Heart left ventricle (tissue), 16 donors: ENCODE measurements around the gene IL6ST. TPM values are rescaled to one million over a fixed set of nuclear protein-coding genes. Genes with fewer than 3 reads are reported as not detected.
A peak's percentile ranks its signal among the peaks of the same experiment; 100 is the strongest.
"Not testable (repeated sequence)": the region's sequence is repeated elsewhere in the genome, so short reads cannot be mapped to it uniquely, and the experiment has no call there.

Experiments used
- ATAC-seq, 4 donors: fragments of 200-7000 bp; cut with Tn5 transposase; one replicate each; pipeline ENCODE4 v1.9.1; 2020 to 2022; ENCODE audit warnings: moderate library complexity in 4 of 4, mild to moderate bottlenecking in 3 of 4, moderate number of reproducible peaks in 1 of 4
- DNase-seq, 5 donors: peaks; one replicate each; pipeline ENCODE4 v3.0.0-alpha.2; 2020
- H3K27ac ChIP-seq, 12 donors: fragments of 200-600 bp; sonication (generic) in 4 of 12; one replicate each; pipeline versions ENCODE4 v1.5.0 to v1.8.0; 2016 to 2022; ENCODE audit warnings: mild to moderate bottlenecking in 2 of 12
- H3K27me3 ChIP-seq, 9 donors: fragments of 200-600 bp; sonication (generic) in 2 of 9; one replicate each; pipeline versions ENCODE4 v1.5.1 to v1.8.0; 2016 to 2022; ENCODE audit warnings: mild to moderate bottlenecking in 3 of 9
- H3K36me3 ChIP-seq, 9 donors: fragments of 200-600 bp; sonication (generic) in 2 of 9; one replicate each; pipeline versions ENCODE4 v1.5.0 to v1.8.0; 2018 to 2022; ENCODE audit warnings: mild to moderate bottlenecking in 2 of 9
- H3K4me1 ChIP-seq, 12 donors: fragments of 200-600 bp; sonication (generic) in 4 of 12; one replicate each; pipeline versions ENCODE4 v1.5.0 to v1.8.0; 2016 to 2022; ENCODE audit warnings: mild to moderate bottlenecking in 3 of 12
- H3K4me3 ChIP-seq, 12 donors: fragments of 200-600 bp; sonication (generic) in 4 of 12; one replicate each; pipeline versions ENCODE4 v1.5.0 to v1.8.0; 2017 to 2022; ENCODE audit warnings: mild to moderate bottlenecking in 9 of 12, moderate library complexity in 4 of 12
- H3K9me3 ChIP-seq, 12 donors: fragments of 200-600 bp; sonication (generic) in 4 of 12; one replicate each; pipeline versions ENCODE4 v1.5.0 to v1.8.0; 2016 to 2022; ENCODE audit warnings: mild to moderate bottlenecking in 1 of 12
- CTCF ChIP-seq, 12 donors: fragments of 200-600 bp; sonication (generic) in 4 of 12; IDR thresholded peaks; one replicate each; pipeline versions ENCODE4 v1.5.0 to v1.8.0; 2018 to 2022; ENCODE audit warnings: antibody characterized with exemption in 12 of 12, mild to moderate bottlenecking in 5 of 12
- POLR2A ChIP-seq, 2 donors: fragments of 450-650 bp; IDR thresholded peaks; one replicate each; pipeline ENCODE4 v1.6.1; 2017; ENCODE audit warnings: antibody characterized with exemption in 2 of 2, mild to moderate bottlenecking in 2 of 2, moderate library complexity in 2 of 2
- WGBS, 4 donors: extraction: QIAGEN DNeasy Blood & Tissue Kit in 2 of 4; methylation state at CpG; one replicate each; pipeline versions ENCODE4 v1.1.5 to v1.1.7; 2013 to 2018; 5-methylcytosine and 5-hydroxymethylcytosine counted together
- intact Hi-C, 10 donors: fragments of 100-400 bp; cut with DNase I; formaldehyde crosslinking; loops; one replicate each; pipeline versions ENCODE4 v1.11.1 to v1.14.2; 2022
- polyA plus RNA-seq, 2 donors: library from polyadenylated mRNA; stranded (reverse); fragments of 200-250 nt; gene quantifications; one replicate each; pipeline ENCODE4 v1.2.3, GENCODE V29; 2013
- total RNA-seq, 9 donors: library from RNA; depleted of rRNA in 2 of 9; stranded (reverse); fragments of >200 nt in 2 of 9; fragmentation: NEBNext Ultra II Directional in 3 of 9; extraction: Animal tissue kit (Norgen Biotek cat#: 25700) in 3 of 9; gene quantifications; one replicate each; pipeline versions ENCODE4 v1.1.0 to v1.2.4, GENCODE V29; 2016 to 2023
- donor health status: ischemic (EF 13 %, LVEDD 7.1; RV severe dilation, severe dysfunction).
- donor health status: healthy with polysubstance abuse.
- donor health status: DM: no; HTN: yes; CAD: no.
- donor health status: DM: no; HTN: no; CAD: no.
- donor health status: ischemic (EF 25% LVEDD 6.9; RV normal size, moderate dysfunction).
- donor health status: ischemic (EF 25% LVEDD 5.7; RV mildly dilated, moderate dysfunction).
- donor health status: healthy.
- donor health status: DM: yes; HTN: yes; CAD: no.
- donor health status: ischemic (EF 35%, LVEDD 5.7; RV mildly dilated, moderate dysfunction).
- donor health status: nonischemic (EF 11% LVEDD 7.7; RV severe dilation, severe dysfunction).
- donor health status: DM: yes; HTN: yes; CAD: no.
- donor health status: PGD.
- donor health status: ischemic (EF 29% LVEDD 5.4; RV normal size, mild dysfunction).
- donor health status: nonischemic (EF 23%, LVEDD 6.1; RV moderate dilation, normal function).

IL6ST gene
- total and polyA plus RNA-seq, 11 donors = 24.6 to 239 (median 152) TPM

- intact Hi-C loops = no loop called here
- no peak overlapping the region for H3K4me3 ChIP-seq
- WGBS, 4 donors = 97 to 99% (median 98%) methylated on average over 7 of the region's 7 CpGs
- H3K36me3 ChIP-seq = peaks cover 0 to 100% (median 96%) of the 10 kb centered on the region in 9 donors
- no peaks in the 10 kb centered on the region for H3K9me3 ChIP-seq
- ATAC-seq (no peak), DNase-seq (no peak)
- TF ChIP-seq CTCF (IDR thresholded peaks at IDR 0.05) = no peak
- peaks cover 0 to 7% (median 0%) of the 10 kb centered on the region in 12 donors for H3K4me1 ChIP-seq
- H3K27me3 ChIP-seq = no peaks in the 10 kb centered on the region
- H3K27ac ChIP-seq = no peak overlapping the region
Measured at GRCh38 chr5:55960779-55961178, 34.0 kb downstream of the IL6ST start.

GRCh38 chr5:55959208-55959607 lies 35.6 kb downstream of the IL6ST start:
- intact Hi-C loops = loop anchor here in 3 of 10 donors (10.0 kb wide), 3 partner anchors 684 to 976 kb away; no protein-coding TSS in a partner anchor
- 87 to 98% (median 96%) methylated on average over 1 of the region's 1 CpG for WGBS, 4 donors
- peaks cover 0 to 100% (median 99%) of the 10 kb centered on the region in 9 donors for H3K36me3 ChIP-seq
- DNase-seq = no peak
- no peak overlapping the region for H3K27ac ChIP-seq
- no peak for ATAC-seq
- H3K4me1 ChIP-seq = peaks cover 0 to 3% (median 0%) of the 10 kb centered on the region in 12 donors
- no peak overlapping the region for H3K4me3 ChIP-seq
- TF ChIP-seq CTCF (IDR thresholded peaks at IDR 0.05) (no peak), POLR2A (IDR thresholded peaks at IDR 0.05) (no peak)
- no peaks in the 10 kb centered on the region for H3K9me3 ChIP-seq
- no peaks in the 10 kb centered on the region for H3K27me3 ChIP-seq

- H3K4me1 ChIP-seq, DNase-seq, ATAC-seq, H3K9me3 ChIP-seq, H3K4me3 ChIP-seq, H3K27me3 ChIP-seq, H3K27ac ChIP-seq: not testable (repeated sequence)
- peaks cover 0 to 96% (median 91%) of the 10 kb centered on the region in 9 donors for H3K36me3 ChIP-seq
- 90 to 95% (median 94%) methylated on average over 4 of the region's 4 CpGs for WGBS, 4 donors
- intact Hi-C loops = loop anchor here in 2 of 10 donors (10.0 kb wide), 2 partner anchors 666 to 934 kb away; no protein-coding TSS in a partner anchor
Measured at GRCh38 chr5:55941154-55941553, 53.6 kb downstream of the IL6ST start.

GRCh38 chr5:55937598-55937997 lies 57.2 kb downstream of the IL6ST start:
- DNase-seq, ATAC-seq, H3K27me3 ChIP-seq, H3K4me1 ChIP-seq, H3K9me3 ChIP-seq, H3K27ac ChIP-seq, H3K4me3 ChIP-seq: not testable (repeated sequence)
- intact Hi-C loops = loop anchor here in 7 of 10 donors (2.0 to 10.0 kb wide), 7 partner anchors 40 to 917 kb away; no protein-coding TSS in a partner anchor
- H3K36me3 ChIP-seq = peaks cover 0 to 76% (median 62%) of the 10 kb centered on the region in 9 donors

GRCh38 chr5:55936100-55936693 lies 58.6 kb downstream of the IL6ST start:
- WGBS, 4 donors = 25 to 28% (median 27%) methylated on average over 3 of the region's 3 CpGs
- TF ChIP-seq CTCF (IDR thresholded peaks at IDR 0.05) (peak; percentile 78 to 94 (median 87)), POLR2A (IDR thresholded peaks at IDR 0.05) (no peak)
- Histone ChIP-seq H3K36me3 (peaks cover 0 to 62% (median 48%) of the 10 kb centered on the region in 9 donors), H3K27ac (no peak overlapping the region), H3K4me1 (peaks cover 0 to 7% (median 0%) of the 10 kb centered on the region in 12 donors), H3K4me3 (no peak overlapping the region), H3K9me3 (no peaks in the 10 kb centered on the region), H3K27me3 (no peaks in the 10 kb centered on the region)
- DNase-seq = peak; percentile 73 to 88 (median 81)
- peak; percentile 66 to 84 (median 82) for ATAC-seq
- intact Hi-C loops = loop anchor here in 9 of 10 donors (1.0 to 10.0 kb wide), 8 partner anchors 41 to 919 kb away; no protein-coding TSS in a partner anchor
